Uterus (tissue), 4 donors: Measurements from ENCODE around the gene NUDT22. TPM values are rescaled to one million over a fixed set of nuclear protein-coding genes. Genes with fewer than 3 reads are reported as not detected.
A peak's percentile ranks its signal among the peaks of the same experiment; 100 is the strongest.

Experiments
- DNase-seq, 2 donors: peaks; one replicate each; pipeline ENCODE4 v3.0.0-alpha.2; 2019 to 2020
- H3K27ac ChIP-seq, 2 donors: fragments of 200-600 bp; sonication (generic); 1 replicate in 1 of 2; 2 replicates in 1 of 2; pipeline ENCODE4 v1.5.1; 2016 to 2018
- H3K27me3 ChIP-seq, 2 donors: fragments of 200-600 bp; sonication (generic); one replicate each; pipeline ENCODE4 v1.5.1; 2018 to 2019; ENCODE audit warnings: control low read depth in 1 of 2
- H3K36me3 ChIP-seq, 2 donors: fragments of 200-600 bp; sonication (generic); one replicate each; pipeline ENCODE4 v1.5.1; 2019; ENCODE audit warnings: control low read depth in 1 of 2
- H3K4me1 ChIP-seq, 2 donors: fragments of 200-600 bp; sonication (generic); one replicate each; pipeline ENCODE4 v1.5.1; 2018 to 2019; ENCODE audit warnings: control low read depth in 1 of 2
- H3K4me3 ChIP-seq, 2 donors: fragments of 200-600 bp; sonication (generic); 1 replicate in 1 of 2; 2 replicates in 1 of 2; pipeline ENCODE4 v1.5.1; 2018 to 2019; ENCODE audit warnings: mild to moderate bottlenecking in 1 of 2
- H3K9me3 ChIP-seq, 2 donors: fragments of 200-600 bp; sonication (generic); one replicate each; pipeline ENCODE4 v1.5.1; 2019; ENCODE audit warnings: control low read depth in 1 of 2
- CTCF ChIP-seq, 4 experiments: fragments of 200-600 bp in 2 of 4; fragments of 450-650 bp in 2 of 4; sonication (generic) in 2 of 4; IDR thresholded peaks; one replicate each; pipeline ENCODE4 v1.5.1; 2016 to 2019; ENCODE audit warnings: antibody characterized with exemption in 4 of 4, mild to moderate bottlenecking in 2 of 4, moderate library complexity in 1 of 4
- POLR2A ChIP-seq, 2 donors: fragments of 450-650 bp; IDR thresholded peaks; one replicate each; pipeline ENCODE4 v1.6.1; 2016; ENCODE audit warnings: antibody characterized with exemption in 2 of 2, mild to moderate bottlenecking in 1 of 2, moderate library complexity in 1 of 2
- intact Hi-C: fragments of 100-400 bp; cut with DNase I; formaldehyde crosslinking; loops from one replicate; pipeline ENCODE4 v1.15.1; 2023; ENCODE audit warnings: low total_unique reads
- total RNA-seq, 4 donors: library from RNA; depleted of rRNA in 3 of 4; stranded (reverse); fragments of >200 nt in 3 of 4; gene quantifications; one replicate each; pipeline versions ENCODE4 v1.1.0 to v1.2.4, GENCODE V29; 2014 to 2023
- donor health status: DM: yes; HTN: yes; CAD: no.

The NUDT22 gene
- total RNA-seq, 4 donors from 2014 or later = 10.8 to 44.9 (median 34.0) TPM

GRCh38 chr11:64180891-64181290, 45.2 kb upstream of the NUDT22 start:
- intact Hi-C loops = no loop called here
- peak overlapping the region in 1 of 2 donors; percentile 9 for H3K4me3 ChIP-seq
- H3K27ac ChIP-seq = peak overlapping the region; percentile 79 to 90
- DNase-seq = no peak
- TF ChIP-seq POLR2A (IDR thresholded peaks at IDR 0.05) = no peak
- TF ChIP-seq CTCF (IDR thresholded peaks at IDR 0.05) = no peak
- no peaks in the 10 kb centered on the region for H3K36me3 ChIP-seq
- no peaks in the 10 kb centered on the region for H3K9me3 ChIP-seq
- H3K4me1 ChIP-seq = peaks cover 0 to 9% of the 10 kb centered on the region in 2 donors
- no peaks in the 10 kb centered on the region for H3K27me3 ChIP-seq

DNA sequence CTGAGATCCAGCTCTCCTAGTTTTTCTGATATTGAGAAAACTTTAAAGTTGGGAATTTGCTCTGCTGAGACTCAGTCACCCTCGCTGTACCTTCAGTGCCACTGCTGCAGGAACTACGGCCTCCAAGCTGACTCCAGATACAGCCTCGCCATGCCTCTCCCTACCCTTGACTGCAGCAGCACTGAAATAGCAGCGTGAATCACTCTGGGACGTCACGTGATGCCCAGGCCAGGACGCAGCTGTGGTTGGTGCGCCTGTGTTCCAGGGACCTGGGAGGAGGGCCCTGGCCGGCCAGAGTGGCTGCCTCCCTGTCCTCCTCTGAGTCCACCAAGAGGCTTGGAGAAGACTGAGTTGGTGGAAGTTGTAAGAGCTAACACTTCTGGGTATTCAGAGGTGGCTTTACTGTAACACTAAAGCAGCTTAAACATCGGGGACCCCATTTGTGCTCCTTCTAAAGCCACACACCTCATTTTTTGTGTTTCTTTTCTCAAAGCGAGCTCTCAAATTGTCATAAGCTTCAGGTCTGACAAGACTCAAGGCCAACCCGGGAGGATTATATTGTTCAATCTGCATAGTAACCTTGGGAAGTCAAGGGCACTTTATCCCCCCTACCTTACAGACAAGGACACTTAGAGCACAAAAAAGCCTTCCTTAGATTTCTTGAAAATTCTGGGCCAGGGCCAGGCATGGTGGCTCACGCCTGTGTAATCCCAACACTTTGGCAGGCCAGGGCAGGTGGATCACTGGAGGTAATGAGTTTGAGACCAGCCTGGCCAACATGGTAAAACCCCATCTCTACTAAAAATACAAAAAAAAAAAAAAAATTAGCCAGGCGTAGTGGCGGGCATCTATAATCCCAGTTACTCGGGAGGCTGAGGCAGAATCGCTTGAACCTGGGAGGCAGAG, 44.3 kb upstream of the NUDT22 start:
- intact Hi-C loops = no loop called here
- no peaks in the 10 kb centered on the region for H3K9me3 ChIP-seq
- no peaks in the 10 kb centered on the region for H3K36me3 ChIP-seq
- peak; percentile 91 to 95 for DNase-seq
- peak in 1 of 4 experiments; percentile 33 for TF ChIP-seq CTCF (IDR thresholded peaks at IDR 0.05)
- peak; percentile 90 to 96 for TF ChIP-seq POLR2A (IDR thresholded peaks at IDR 0.05)
- H3K27me3 ChIP-seq = no peaks in the 10 kb centered on the region
- peak overlapping the region in 1 of 2 donors; percentile 9 for H3K4me3 ChIP-seq
- peak overlapping the region; percentile 79 to 90 for H3K27ac ChIP-seq
- H3K4me1 ChIP-seq = peaks cover 0 to 9% of the 10 kb centered on the region in 2 donors

- TF ChIP-seq CTCF (IDR thresholded peaks at IDR 0.05) (no peak), POLR2A (IDR thresholded peaks at IDR 0.05) (no peak)
- Histone ChIP-seq H3K27ac (peak overlapping the region; percentile 93 to 95), H3K4me3 (no peak overlapping the region), H3K4me1 (peaks cover 0 to 12% of the 10 kb centered on the region in 2 donors), H3K36me3 (no peaks in the 10 kb centered on the region), H3K27me3 (no peaks in the 10 kb centered on the region), H3K9me3 (no peaks in the 10 kb centered on the region)
- no peak for DNase-seq
- intact Hi-C loops = no loop called here
Measured at GRCh38 chr11:64183890-64184289, 42.2 kb upstream of the NUDT22 start.

GRCh38 chr11:64185175-64185692, 40.8 kb upstream of the NUDT22 start:
- peak; percentile 85 to 89 for DNase-seq
- Histone ChIP-seq H3K9me3 (no peaks in the 10 kb centered on the region), H3K36me3 (no peaks in the 10 kb centered on the region), H3K27ac (peak overlapping the region; percentile 93 to 95), H3K4me3 (peak overlapping the region; percentile 44 to 75), H3K4me1 (peaks cover 0 to 12% of the 10 kb centered on the region in 2 donors), H3K27me3 (no peaks in the 10 kb centered on the region)
- intact Hi-C loops = no loop called here
- TF ChIP-seq POLR2A (IDR thresholded peaks at IDR 0.05) = peak; percentile 99 to 100
- TF ChIP-seq CTCF (IDR thresholded peaks at IDR 0.05) = peak; percentile 10 to 74 (median 55)
